Stimulated activated CD8-positive, alpha-beta memory T cell treated with anti-CD3 and anti-CD28 coated beads, Interleukin-7, amount 100 ng/mL, for 48 hours (primary cell): ENCODE data around the gene SFMBT2.
A peak's percentile ranks its signal among the peaks of the same experiment; 100 is the strongest.
"Not testable (repeated sequence)": the region's sequence is repeated elsewhere in the genome, so short reads cannot be mapped to it uniquely, and the experiment has no call there.

Experiments
- DNase-seq, 2 donors: peaks; one replicate each; pipeline ENCODE4 v3.0.0-alpha.2; 2020; ENCODE audit warnings: low read depth in 1 of 2; ENCODE audit errors: extremely low read depth in 1 of 2

The SFMBT2 gene

GRCh38 chr10:7193369-7193768, 217.5 kb downstream of the SFMBT2 start:
- peak; percentile 16 to 34 for DNase-seq

- peak; percentile 32 to 47 for DNase-seq
Measured at GRCh38 chr10:7192831-7193361, 217.9 kb downstream of the SFMBT2 start.

DNA sequence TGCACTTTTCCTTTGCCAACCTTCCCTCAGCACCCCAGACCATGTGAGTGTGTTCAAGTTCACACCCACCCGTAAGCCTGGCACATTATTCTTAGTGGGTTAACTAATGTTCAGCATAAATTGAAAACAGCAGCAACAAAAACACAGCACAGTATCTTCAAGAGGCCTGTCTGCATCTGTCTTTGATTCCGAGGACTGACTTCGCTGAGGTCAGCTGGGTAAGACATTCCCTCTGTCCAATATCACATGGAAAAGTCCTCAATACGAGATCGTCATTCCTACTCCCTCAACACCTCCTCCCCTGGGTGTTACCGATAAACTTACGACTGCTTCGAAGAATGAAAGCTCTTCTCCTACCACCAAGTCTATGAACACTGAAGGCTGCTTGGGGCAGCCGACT, 218.8 kb downstream of the SFMBT2 start:
- no peak for DNase-seq

- not testable (repeated sequence) for DNase-seq
Measured at GRCh38 chr10:7190772-7191171, 220.1 kb downstream of the SFMBT2 start.

DNA sequence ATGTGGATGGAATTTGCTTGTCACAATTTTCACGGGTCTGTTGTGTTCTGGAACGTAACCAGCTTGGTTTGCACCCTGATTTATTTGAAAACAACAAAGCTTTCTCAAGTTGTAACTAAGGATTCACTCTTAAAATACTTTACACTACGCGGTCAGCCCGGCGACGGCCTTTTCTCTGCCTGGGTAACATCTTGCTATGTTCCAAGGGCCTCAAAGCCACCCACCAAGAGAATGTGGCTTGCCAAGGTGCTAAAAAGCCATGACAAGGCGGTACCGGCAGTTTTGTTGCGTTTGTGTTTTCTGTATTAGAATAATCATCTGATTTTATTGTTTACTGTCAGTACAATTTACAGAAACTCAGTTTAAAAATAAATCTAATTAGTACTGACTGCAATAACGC, 220.9 kb downstream of the SFMBT2 start:
- no peak for DNase-seq

GRCh38 chr10:7188456-7189050, 222.3 kb downstream of the SFMBT2 start:
- DNase-seq = no peak

DNA sequence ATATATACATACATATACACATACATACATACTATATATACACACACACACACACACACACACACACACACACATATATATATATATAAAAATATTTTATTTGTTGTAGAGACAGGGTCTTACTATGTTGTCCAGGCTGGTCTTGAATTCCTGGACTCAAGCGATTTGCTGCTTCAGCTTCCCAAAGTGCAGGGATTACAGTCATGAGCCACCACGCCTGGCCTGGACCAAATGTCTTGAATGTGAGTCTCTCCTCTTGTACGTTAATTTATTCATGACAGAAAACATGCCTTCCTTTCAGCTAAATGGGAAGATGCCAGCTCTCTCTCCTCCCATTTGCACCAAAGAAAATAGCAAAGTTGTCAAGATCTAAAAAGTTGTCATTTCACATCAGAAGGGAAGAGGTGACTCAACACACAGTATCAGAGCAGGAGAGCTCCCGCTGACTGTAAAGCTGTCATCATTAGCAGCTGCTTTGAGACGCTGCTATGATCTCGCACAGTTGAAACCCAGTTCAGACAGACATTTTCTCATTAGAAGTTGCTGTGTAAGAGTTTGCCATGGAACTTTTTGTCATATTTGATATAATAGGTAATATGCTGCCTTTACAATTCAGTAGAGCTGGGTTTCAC, 224.3 kb downstream of the SFMBT2 start:
- no peak for DNase-seq

GRCh38 chr10:7185367-7185690, 225.5 kb downstream of the SFMBT2 start:
- DNase-seq = no peak

DNA sequence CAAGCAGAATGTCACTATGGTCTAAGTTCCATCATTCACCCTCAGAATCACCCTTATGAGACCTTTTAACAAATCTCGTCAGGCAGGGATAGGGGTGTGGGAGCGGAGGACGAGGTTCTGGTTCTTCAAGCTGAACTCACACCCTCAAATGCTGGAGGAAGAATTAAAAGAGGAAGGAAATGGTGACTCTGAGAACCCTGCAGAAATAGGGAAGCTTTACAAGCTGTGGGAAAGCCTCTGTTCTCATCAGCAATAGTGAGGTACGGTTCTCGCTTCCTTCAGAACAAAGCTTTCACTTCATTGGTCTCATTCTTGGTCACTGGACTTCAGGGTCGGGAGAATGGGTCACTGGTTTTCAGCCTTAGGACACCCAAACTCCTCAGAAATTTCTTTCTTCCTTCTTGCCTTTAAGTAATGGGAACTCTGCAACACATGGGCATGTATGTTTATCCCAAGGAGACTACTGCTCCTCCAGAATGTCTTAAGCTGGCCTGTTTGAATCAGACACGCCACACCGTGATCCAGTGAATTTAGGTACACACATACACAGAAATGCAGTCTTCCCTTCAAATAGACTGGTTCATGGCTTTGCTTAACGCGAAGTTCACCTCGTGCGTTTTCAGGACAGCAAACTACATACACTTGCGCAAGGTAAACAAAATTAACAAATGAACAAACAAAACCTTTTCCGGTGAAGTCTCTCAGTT, 226.0 kb downstream of the SFMBT2 start:
- DNase-seq = no peak

GRCh38 chr10:7184116-7184515, 226.7 kb downstream of the SFMBT2 start:
- DNase-seq = not testable (repeated sequence)

DNA sequence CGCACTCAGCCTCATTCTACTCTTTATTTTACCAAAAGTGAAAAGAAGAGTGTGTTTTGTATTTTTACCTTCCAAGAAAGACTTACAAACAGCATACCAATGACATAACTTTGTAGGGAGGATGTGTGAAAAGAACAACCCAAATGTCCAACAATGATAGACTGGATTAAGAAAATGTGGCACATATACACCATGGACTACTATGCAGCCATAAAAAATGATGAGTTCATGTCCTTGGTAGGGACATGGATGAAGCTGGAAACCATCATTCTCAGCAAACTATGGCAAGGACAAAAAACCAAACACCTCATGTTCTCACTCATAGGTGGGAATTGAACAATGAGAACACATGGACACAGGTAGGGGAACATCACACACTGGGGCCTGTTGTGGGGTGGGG, 228.5 kb downstream of the SFMBT2 start:
- DNase-seq = not testable (repeated sequence)

DNA sequence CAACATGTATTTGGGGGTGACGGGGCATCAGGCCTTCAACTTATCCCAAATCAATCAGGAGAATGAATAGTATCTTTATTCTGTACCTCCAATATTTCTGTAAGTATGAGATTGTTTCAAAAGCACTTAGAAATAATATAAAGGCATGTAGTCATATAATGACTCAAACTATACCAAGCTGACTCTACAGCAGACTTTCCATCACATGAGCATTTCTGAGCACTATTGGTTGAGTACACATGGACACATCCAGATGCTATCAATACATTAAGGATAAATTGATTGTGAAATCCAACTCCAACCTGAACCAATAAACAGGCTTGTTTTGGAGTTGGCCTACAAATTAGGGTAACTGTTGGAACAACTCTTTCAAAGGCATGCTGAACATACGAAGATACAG, 229.4 kb downstream of the SFMBT2 start:
- no peak for DNase-seq

- no peak for DNase-seq
Measured at GRCh38 chr10:7179536-7179935, 231.3 kb downstream of the SFMBT2 start.

DNA sequence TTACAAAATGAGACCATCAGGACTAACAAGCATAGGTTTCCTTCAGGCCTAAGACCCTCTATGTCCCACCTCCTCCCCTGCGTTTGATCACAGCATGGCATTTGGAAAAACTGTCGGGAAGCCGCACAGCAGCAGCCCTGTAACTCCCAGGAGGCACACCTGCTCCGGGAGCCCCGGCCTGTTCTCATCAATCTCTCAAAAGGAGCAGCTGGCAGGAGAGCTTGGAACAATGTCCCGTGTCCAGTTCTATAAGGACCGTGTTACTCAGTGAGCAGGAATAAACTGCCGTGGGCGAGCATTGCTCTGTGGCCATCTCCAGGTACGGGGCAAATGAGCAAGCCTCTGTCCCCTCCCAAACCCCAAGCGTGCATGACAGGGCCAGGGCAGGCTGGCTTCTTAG, 236.9 kb downstream of the SFMBT2 start:
- DNase-seq = no peak

DNA sequence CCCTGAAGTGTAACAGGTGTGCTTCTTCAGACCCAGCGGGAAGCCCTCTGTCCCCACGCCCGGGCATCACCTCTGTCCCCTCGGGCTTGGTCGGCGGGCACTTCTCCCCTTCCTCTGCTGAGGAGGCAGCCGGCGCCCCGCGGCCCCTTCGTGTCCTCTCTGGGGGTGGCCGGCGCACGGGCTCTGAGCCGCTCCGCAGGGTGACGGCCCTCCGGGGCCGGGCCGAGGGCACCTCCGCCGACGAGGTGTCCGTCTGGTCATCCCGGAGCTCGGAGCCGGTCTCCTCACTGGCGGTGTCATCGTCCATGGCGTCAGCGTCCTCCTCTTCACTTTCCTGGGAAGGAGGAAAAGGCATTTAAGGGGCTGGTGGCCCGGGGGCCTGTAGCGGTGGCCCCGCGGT, 239.0 kb downstream of the SFMBT2 start:
- no peak for DNase-seq

GRCh38 chr10:7170626-7171322, 240.1 kb downstream of the SFMBT2 start:
- DNase-seq = no peak

- DNase-seq = no peak
Measured at GRCh38 chr10:7168414-7168813, 242.4 kb downstream of the SFMBT2 start.

- no peak for DNase-seq
Measured at GRCh38 chr10:7165500-7166177, 245.2 kb downstream of the SFMBT2 start.

DNA sequence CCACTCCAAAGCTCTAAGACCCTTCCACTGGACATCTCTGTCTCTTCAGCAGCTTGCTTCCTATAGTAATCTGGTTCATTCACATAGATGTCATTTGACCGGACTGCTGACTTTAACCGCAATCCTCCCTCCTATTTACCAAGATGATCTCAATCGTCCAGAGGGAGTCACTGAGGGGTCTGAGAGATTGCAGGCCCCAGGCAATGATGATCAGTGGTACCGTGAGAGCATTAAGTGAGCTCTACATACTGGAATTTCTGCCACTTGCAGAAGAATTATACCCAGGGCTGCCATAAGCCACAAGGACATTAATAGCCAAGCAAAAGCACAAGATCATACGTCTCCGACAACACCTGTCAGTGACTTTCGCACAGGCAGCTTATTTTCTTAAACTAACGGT, 245.9 kb downstream of the SFMBT2 start:
- no peak for DNase-seq

GRCh38 chr10:7162331-7162730, 248.5 kb downstream of the SFMBT2 start:
- no peak for DNase-seq
